KOPT-K1 (cell line): ENCODE measurements around the gene SLC25A51.
"Not testable (repeated sequence)": the region's sequence is repeated elsewhere in the genome, so short reads cannot be mapped to it uniquely, and the experiment has no call there.

Experiments
- H3K27ac ChIP-seq: fragments of 200-600 bp; sonication (generic); 2 replicates; pipeline ENCODE4 v1.5.1; 2016; ENCODE audit warnings: antibody characterized with exemption, mild to moderate bottlenecking, low read depth, low read length; ENCODE audit not compliant: poor library complexity, severe bottlenecking
- H3K36me3 ChIP-seq: fragments of 200-600 bp; sonication (generic); 2 replicates; pipeline ENCODE4 v1.5.1; 2017; ENCODE audit warnings: antibody characterized with exemption, mild to moderate bottlenecking, low read length, moderate library complexity; ENCODE audit not compliant: insufficient read depth
- H3K9me3 ChIP-seq: fragments of 200-600 bp; sonication (generic); 2 replicates; pipeline ENCODE4 v1.5.1; 2017; ENCODE audit warnings: antibody characterized with exemption, low read length, mild to moderate bottlenecking; ENCODE audit not compliant: insufficient read depth, poor library complexity, severe bottlenecking

The SLC25A51 gene

DNA sequence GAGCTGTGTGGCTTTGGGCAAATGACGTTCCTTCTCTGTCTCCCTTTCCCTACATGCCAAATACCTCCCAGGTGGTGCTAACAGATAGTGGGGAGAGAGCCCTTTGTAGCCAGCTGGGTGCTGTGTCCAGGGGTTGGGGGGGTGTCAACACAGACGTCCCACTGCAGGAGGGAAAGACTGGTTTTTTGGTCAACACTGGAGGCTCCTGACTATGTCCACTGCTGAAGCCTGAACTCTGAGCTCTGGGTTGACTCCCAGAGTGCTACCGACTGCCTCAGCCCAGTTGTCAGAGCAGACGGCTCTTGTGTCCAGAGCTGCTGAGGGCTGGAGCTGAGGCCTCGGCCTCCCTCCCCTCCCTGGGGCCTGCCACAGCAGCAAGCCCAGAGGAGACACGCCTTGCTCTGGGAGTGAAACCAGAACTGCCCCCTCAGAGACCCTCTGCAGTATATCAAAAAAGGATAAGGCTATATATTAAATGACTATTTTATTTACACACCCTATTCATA is 14.8 kb upstream of the SLC25A51 start:
- no peaks in the 10 kb centered on the region for H3K9me3 ChIP-seq
- H3K27ac ChIP-seq, result no peak overlapping the region
- no peaks in the 10 kb centered on the region for H3K36me3 ChIP-seq

DNA sequence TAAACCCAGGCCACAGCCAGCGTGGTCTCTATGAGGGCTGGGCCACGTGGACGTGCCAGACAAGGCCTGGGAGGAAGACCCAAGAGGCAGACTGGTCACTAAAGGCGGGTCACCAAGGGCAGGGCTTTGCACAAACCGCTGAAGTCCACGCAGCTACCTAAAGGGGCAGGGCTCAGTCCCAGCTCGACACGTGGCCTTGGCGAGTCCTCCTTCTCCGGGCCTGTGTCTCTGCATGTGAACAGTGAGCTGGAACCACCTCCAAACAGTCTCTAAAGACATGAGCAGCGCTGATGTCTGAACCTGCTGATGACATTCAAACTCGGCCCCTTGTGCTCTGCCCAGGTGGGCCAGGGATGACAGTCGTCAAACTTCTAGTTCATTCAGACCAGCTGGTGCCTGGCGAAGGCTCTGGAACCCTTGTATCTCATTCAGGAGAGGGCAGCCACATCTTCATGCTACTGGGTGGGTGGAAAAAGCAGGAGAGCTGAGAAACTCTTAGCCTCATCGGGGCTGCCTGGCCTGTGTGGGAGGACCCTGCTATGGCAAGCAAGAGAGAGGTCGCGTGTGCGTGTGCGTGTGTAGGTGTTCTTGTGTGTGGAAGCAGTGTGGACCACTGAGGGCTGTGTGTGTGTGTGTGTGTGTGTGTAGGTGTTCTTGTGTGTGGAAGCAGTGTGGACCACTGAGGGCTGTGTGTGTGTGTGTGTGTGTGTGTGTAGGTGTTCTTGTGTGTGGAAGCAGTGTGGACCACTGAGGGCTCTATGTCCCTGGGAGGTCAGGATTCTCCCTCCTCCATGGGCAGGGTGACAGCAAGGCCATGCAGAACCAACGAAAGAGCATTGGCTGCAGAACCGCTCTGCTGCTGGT is 14.1 kb upstream of the SLC25A51 start:
- no peaks in the 10 kb centered on the region for H3K36me3 ChIP-seq
- H3K9me3 ChIP-seq, result no peaks in the 10 kb centered on the region
- H3K27ac ChIP-seq, result no peak overlapping the region

DNA sequence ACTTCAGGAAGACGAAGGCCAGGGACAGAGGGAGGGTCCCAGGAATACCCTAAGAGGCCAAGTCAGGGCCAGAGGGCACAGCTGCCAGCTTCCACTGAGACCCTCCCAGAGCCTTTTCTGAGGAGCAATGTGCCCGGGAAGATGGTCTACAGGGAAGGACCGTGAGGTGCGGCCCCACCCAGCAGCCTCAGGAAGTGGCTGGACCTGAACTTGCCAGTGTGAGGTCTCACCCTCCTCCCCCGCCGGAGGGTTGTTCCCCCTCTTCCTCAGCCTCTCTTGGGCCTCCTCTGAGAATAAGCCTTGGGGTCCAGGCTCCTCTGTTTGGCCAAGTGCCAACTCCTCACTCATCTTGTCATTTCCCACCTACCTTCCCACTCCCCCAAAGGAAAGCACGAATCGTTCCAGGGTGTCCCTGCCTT is 13.4 kb upstream of the SLC25A51 start:
- no peak overlapping the region for H3K27ac ChIP-seq
- H3K9me3 ChIP-seq, result no peaks in the 10 kb centered on the region
- H3K36me3 ChIP-seq, result no peaks in the 10 kb centered on the region

DNA sequence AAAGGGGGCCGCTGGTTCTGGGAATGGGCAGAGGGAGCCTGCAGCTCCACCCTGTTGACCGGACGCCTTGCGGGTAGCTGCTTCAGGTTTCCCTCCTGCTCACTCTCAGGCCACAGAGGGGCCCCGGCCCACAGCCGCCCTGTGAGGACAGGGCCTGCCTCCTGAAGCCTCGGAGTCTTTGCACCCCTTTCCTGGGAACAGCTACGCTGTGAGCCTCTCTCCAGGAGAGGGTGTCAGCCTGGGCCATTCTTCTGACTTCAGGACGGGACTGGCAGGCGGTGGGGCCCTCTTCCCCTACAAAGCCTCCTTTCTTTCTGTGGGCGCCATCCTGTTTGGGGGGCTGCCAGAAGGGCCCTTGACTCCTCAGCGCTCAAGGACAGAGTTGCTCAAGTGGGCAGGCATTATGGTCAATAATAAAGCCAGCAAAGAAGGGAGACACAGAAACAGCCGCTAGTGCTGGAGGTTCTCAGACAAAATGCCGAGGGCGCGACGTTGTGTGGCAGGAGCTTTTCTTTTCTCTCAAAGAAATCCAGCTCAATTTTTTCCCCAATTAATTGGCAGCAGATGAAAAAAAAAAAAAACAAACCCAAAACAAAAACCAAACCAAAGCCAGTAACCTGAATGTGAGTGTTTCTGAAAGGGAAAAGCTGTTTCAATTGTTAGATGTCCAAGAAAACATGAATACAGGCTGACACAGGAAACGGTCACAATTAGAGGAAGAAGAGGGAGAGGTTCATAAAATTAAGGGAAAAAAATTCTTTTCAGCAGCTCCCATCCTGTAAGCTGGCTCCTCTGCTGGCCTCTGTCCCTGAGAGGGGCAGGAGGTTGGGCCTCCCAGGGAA is 12.8 kb upstream of the SLC25A51 start:
- H3K9me3 ChIP-seq, result no peaks in the 10 kb centered on the region
- no peak overlapping the region for H3K27ac ChIP-seq
- H3K36me3 ChIP-seq, result no peaks in the 10 kb centered on the region

DNA sequence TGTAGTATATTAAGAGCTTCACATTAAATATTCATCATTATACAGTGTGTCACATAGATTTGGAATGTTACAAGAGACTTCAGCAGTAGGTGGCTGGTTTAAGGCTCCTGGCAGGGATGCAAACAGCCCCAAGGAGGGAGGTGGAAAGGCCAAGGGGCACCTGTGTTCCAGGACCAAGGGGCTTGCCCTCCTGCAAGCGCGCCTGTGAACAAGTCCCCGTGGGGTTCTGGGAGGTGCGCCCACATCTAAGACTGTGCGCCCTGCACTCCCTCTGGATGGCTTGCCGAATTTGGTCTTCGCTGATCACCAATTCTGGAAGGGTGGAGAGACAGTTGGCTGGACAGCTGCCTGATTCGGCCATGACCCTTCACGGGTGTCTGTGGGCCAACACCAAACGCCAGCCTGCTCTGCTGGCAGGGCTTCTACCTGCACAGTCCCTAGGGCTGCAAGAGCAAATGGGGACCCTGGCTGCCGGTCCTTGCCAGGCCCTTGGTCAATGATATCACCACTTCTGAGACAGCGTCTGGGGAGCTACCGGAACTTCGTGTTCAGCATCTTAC is 12.1 kb upstream of the SLC25A51 start:
- Histone ChIP-seq H3K9me3 (no peaks in the 10 kb centered on the region), H3K36me3 (no peaks in the 10 kb centered on the region), H3K27ac (no peak overlapping the region)

DNA sequence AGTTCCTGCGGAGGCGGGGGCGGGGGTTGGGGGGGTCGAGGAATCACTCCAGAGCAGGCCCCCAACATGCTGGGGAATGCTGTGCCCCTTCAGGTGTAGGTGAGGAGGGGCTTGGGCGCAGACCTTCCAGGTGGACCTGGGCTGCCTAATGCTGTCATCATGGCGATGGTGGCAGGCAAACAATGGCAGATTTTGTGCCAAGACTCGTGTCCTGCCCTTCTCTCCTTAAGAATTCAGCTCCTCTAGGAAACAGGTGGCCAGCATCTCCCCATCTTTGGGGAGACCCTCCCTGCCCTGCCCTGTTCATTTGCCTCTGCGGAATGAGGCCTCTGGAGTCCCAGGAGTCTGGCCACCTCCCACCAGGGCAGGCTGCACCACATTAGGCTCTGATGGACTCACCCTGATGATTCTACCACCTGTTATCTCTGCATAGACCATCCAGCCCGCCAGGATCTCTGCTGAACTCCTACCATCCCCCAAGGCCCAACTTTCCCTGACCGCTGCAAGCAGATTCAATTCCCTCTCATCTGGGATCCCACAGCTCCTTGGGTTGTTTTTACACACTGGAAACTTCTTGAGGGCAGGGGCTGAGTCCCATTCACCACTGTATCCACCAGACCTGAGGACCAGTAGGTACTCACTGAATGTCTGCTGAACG is 10.9 kb upstream of the SLC25A51 start:
- H3K36me3 ChIP-seq, result no peaks in the 10 kb centered on the region
- no peak overlapping the region for H3K27ac ChIP-seq
- no peaks in the 10 kb centered on the region for H3K9me3 ChIP-seq

DNA sequence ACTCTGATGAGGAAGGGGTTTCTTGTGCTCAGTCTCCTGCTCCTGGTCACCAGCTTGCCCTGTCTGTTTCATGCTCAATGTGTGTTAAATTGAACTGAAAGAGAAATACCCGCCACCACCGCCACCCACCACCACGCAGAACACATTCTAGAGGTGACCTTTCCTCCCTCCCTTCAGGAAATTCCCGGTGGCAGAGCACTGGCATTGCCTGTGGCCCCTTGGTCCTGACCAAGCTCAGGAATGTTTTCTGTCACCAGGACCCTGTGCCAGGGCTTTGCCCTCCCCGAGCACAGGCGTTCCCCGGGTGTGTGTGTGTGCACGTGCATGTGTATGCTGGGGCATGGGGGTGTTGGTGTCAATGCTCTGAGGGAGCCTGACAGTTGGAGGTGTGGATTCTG is 10.2 kb upstream of the SLC25A51 start:
- Histone ChIP-seq H3K36me3 (no peaks in the 10 kb centered on the region), H3K27ac (no peak overlapping the region), H3K9me3 (no peaks in the 10 kb centered on the region)

DNA sequence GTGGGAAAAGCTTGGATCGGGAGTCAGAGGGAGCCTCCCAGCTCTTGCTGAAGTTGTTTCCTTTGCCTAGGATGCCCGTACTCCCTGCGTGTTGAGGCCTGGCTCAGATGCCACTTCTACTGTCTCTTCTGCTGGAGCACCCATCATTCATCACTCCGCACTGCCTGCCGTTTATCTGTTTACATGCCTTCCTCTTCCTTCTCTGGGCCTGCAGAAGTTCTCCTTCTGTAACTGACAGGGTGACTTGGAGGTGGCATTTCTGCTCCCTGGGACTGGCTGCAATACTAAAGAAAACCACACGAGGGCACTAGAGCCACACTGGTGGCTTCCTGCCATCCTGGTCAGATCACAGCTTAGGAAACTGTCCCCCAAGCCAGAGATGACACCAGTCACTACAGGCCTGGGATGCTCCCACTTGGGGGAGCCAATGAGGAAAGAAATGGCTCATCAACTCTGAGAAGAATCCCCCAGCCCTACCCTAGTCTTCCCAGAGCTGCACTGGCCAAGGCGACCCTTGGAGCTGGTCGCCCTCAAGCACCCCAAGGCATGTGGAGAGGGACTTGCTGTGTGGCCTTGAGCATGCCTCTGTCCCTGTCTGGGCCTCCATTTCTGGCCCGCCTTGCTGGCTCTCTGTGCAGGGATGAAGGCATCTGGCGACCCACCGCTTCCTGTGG is 9.7 kb upstream of the SLC25A51 start:
- H3K36me3 ChIP-seq, result no peaks in the 10 kb centered on the region
- no peaks in the 10 kb centered on the region for H3K9me3 ChIP-seq
- H3K27ac ChIP-seq, result no peak overlapping the region

DNA sequence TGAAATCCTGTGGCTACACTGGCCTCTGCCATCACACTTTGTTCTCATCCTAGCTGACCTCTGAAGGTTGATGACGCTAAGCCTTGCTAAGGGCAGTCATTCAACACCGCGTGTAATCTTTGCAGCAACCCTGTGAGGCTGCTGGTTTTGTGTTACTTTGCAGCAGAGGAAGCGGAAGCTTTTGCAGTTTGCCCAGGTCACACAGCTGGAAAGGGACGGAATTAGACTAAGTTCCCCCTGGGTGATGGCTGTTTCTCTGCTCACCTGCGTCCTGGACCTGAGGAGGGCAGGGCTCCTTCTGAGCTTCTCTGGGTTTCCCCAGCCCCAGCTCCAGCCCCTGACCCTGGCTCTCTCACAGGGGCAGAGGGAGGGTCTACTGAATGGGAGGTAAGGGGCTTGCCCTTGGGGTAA is 7.3 kb upstream of the SLC25A51 start:
- H3K27ac ChIP-seq, result no peak overlapping the region
- H3K36me3 ChIP-seq, result no peaks in the 10 kb centered on the region

DNA sequence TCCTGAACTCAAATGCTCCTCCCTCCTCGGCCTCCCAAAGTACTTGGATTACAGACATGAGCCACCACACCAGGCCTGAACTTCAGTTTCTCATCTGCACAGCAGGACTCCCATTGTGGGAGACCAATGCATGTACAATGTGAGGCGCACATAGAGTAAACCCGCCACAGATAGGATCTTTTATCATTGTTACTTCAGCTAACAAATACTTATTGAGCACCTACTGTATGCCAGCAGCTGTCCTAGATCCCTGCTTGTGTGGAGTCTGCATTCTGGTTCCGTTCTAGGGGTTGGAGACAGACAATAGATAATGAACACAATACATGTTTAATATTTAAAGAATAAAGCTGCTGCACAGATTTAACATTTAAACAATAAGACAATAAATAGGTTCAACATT is 6.3 kb upstream of the SLC25A51 start:
- Histone ChIP-seq H3K36me3 (no peaks in the 10 kb centered on the region), H3K27ac (no peak overlapping the region), H3K9me3 (no peaks in the 10 kb centered on the region)

More for the DNA sequence above, 7.3 kb upstream of the SLC25A51 start:
- no peaks in the 10 kb centered on the region for H3K9me3 ChIP-seq

DNA sequence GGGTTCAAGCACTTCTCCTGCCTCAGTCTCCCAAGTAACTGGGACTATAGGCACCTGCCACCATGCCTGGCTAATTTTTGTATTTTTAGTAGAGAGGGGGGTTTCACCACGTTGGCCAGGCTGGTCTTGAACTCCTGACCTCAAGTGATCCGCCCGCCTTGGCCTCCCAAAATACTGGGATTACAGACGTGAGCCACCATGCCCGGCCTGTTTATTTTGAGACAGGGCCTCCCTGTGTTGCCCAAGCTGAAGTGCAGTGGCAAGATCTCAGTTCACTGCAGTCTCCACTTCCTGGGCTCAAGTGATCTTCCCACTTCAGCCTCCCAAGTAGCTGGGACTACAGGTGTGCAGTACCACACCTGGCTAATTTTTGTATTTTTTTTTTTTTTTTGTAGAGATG is 5.9 kb upstream of the SLC25A51 start:
- H3K27ac ChIP-seq, H3K9me3 ChIP-seq, H3K36me3 ChIP-seq: not testable (repeated sequence)

DNA sequence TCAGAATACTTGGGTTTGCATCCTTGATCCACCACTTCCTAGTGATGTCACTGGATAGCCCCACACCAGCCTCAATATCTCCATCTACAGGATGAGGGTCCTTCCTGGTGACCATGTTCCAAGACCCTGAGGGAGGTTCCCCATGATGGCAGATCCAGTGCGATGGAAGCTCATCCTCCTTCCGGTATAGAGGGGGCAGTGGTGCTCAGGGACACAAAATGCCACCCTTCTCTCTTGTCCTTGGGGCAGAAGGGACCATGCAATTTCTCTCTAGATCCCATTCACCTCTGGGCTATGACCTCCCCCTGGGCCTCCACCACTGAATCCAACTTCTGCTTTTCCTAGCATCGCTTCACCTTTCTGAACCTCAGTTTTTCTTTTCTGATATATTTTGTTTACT is 5.4 kb upstream of the SLC25A51 start:
- no peaks in the 10 kb centered on the region for H3K36me3 ChIP-seq
- H3K9me3 ChIP-seq, result no peaks in the 10 kb centered on the region
- no peak overlapping the region for H3K27ac ChIP-seq

DNA sequence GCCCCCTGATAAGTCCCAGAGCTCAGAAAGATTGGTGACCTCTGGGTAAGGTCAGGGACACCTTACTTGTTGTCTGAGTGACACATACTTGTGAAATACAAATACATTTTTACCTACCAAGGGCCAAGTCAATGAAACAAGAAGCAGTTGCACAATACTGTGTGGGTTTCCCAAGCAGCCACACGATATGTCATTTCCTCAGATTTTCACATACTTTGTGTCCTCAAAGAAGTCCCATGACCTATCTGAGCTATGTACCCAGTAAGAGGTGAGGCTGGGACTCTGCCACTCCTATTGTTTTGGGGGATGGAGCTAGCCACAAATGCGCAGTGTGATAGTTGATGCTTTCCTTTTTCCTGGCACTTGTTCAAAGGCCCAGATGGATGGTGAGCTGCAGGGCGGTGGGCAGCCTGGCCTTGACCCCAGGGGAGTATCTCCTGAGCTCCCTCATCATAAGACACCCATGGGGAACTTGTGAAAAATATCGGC is 4.8 kb upstream of the SLC25A51 start:
- no peak overlapping the region for H3K27ac ChIP-seq
- no peaks in the 10 kb centered on the region for H3K36me3 ChIP-seq
- no peaks in the 10 kb centered on the region for H3K9me3 ChIP-seq

DNA sequence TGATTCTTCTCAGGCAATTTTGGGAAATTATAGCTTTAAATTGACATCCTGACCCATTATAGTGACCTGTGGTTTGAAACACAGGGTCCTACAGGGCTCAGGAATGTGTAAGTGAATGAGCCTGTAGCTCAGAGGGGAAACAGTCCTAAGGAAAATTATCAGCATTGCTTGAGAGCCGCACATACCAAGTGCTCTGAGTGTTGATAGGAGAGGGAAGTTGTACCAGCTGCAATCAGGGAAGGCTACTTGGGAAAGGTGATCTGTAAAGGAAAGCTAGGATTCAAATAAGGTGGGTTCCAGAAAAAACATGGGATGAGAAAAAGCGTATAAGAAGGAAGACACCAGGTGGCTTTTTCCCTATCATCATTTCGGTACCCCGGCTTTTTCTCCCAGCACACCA is 4.4 kb upstream of the SLC25A51 start:
- Histone ChIP-seq H3K36me3 (no peaks in the 10 kb centered on the region), H3K9me3 (no peaks in the 10 kb centered on the region), H3K27ac (no peak overlapping the region)
